ENCODE measurements around the gene KIRREL3.

KIRREL3 gene

GRCh38 chr11:126592496-126593410 is 407.8 kb downstream of the KIRREL3 start:
- DNase-seq: no peak

GRCh38 chr11:126591966-126592489 is 408.5 kb downstream of the KIRREL3 start:
- no peak for DNase-seq

GRCh38 chr11:126589492-126589803 is 411.1 kb downstream of the KIRREL3 start:
- DNase-seq: no peak

GRCh38 chr11:126588630-126589491 is 411.7 kb downstream of the KIRREL3 start:
- peak; percentile 10 for DNase-seq

- DNase-seq: no peak
Measured at GRCh38 chr11:126587541-126587940, 413.0 kb downstream of the KIRREL3 start.

- DNase-seq: peak; percentile 44
Measured at GRCh38 chr11:126585774-126586491, 414.6 kb downstream of the KIRREL3 start.

- DNase-seq: no peak
Measured at GRCh38 chr11:126585388-126585773, 415.2 kb downstream of the KIRREL3 start.

- no peak for DNase-seq
Measured at GRCh38 chr11:126583594-126584427, 416.8 kb downstream of the KIRREL3 start.

GRCh38 chr11:126583101-126583500 is 417.5 kb downstream of the KIRREL3 start:
- no peak for DNase-seq

- no peak for DNase-seq
Measured at GRCh38 chr11:126581871-126582648, 418.5 kb downstream of the KIRREL3 start.

- DNase-seq: no peak
Measured at GRCh38 chr11:126578426-126578825, 422.1 kb downstream of the KIRREL3 start.

GRCh38 chr11:126578021-126578420 is 422.5 kb downstream of the KIRREL3 start:
- DNase-seq: no peak

GRCh38 chr11:126575849-126576248 is 424.7 kb downstream of the KIRREL3 start:
- no peak for DNase-seq

- no peak for DNase-seq
Measured at GRCh38 chr11:126573325-126573978, 427.1 kb downstream of the KIRREL3 start.

GRCh38 chr11:126570489-126570888 is 430.1 kb downstream of the KIRREL3 start:
- peak; percentile 9 for DNase-seq

- DNase-seq: no peak
Measured at GRCh38 chr11:126567419-126567818, 433.2 kb downstream of the KIRREL3 start.

- DNase-seq: no peak
Measured at GRCh38 chr11:126564566-126564965, 436.0 kb downstream of the KIRREL3 start.

GRCh38 chr11:126561327-126561893 is 439.2 kb downstream of the KIRREL3 start:
- DNase-seq: peak; percentile 24

GRCh38 chr11:126560221-126560620 is 440.3 kb downstream of the KIRREL3 start:
- no peak for DNase-seq
